ENCODE measurements around the gene ZNF575. TPM values are rescaled to one million over a fixed set of nuclear protein-coding genes. Genes with fewer than 3 reads are reported as not detected.

ZNF575 gene
- total and polyA plus RNA-seq, 2 donors (not counting 3 experiments of a cell fraction or from before 2014, with no cell fraction given), result 0.57 to 3.0 TPM

GRCh38 chr19:43544077-43544476 lies 11.1 kb downstream of the ZNF575 start:
- CTCF ChIA-PET, result interaction anchor here (0.8 to 1.9 kb wide), 3 partner anchors 11 to 266 kb away, joined by 3 to 12 read pairs (median 4); no protein-coding TSS in a partner anchor

More at GRCh38 chr19:43544077-43544476, 11.1 kb downstream of the ZNF575 start:
- no peaks in the 10 kb centered on the region for H3K4me1 ChIP-seq (ENCODE audit: control insufficient read depth, extremely low read depth, insufficient read depth, low read length)
- H3K9ac ChIP-seq (replicated peaks; ENCODE audit: extremely low read depth, insufficient read depth, low read length), result no peak overlapping the region
- no peak for TF ChIP-seq JUN (IDR thresholded peaks at IDR 0.05; ENCODE audit: borderline replicate concordance, insufficient read depth, insufficient read length, low read depth)
- TF ChIP-seq MYC (IDR thresholded peaks at IDR 0.05; ENCODE audit: low read depth, low read length), result no peak
- no peak for TF ChIP-seq EZH2 (IDR thresholded peaks at IDR 0.05; ENCODE audit: borderline replicate concordance, low read depth, low read length, severe bottlenecking)
- no peak for TF ChIP-seq GATA2 (IDR thresholded peaks at IDR 0.05; ENCODE audit: insufficient read depth, insufficient read length, low read depth, low read length)
- no peak for TF ChIP-seq POLR2A (IDR thresholded peaks at IDR 0.05; ENCODE audit: low read depth, low read length)
- no peak for TF ChIP-seq POLR2AphosphoS5 (IDR thresholded peaks at IDR 0.05; ENCODE audit: insufficient read depth, low read depth, low read length)
- TF ChIP-seq FOS (IDR thresholded peaks at IDR 0.05; ENCODE audit: borderline replicate concordance, insufficient read depth, low read length), result no peak
- TF ChIP-seq CTCF (IDR thresholded peaks at IDR 0.05; ENCODE audit: extremely low read depth in 1 of 2, insufficient read depth in 1 of 2, low read depth in 1 of 2, low read length in 2 of 2), result no peak
- TF ChIP-seq MAX (IDR thresholded peaks at IDR 0.05; ENCODE audit: insufficient read depth, insufficient read length), result no peak
- no peak overlapping the region for H2AFZ ChIP-seq (ENCODE audit: low read depth, low read length)
- POLR2A ChIA-PET, result no interaction called here
- no peaks in the 10 kb centered on the region for H3K9me1 ChIP-seq (replicated peaks; ENCODE audit: control insufficient read depth, extremely low read depth, insufficient read depth, low read length)
- dilution Hi-C loops (cut with MboI; ENCODE audit: extremely low pct_ligation_motif_present, low sequenced_read_pairs), result no loop called here
- DNase-seq (ENCODE audit: low read depth, low spot score), result no peak
- peaks cover 5 to 30% of the 10 kb centered on the region in 2 experiments for H3K36me3 ChIP-seq (ENCODE audit: control insufficient read depth in 2 of 2, extremely low read depth in 1 of 2, insufficient read depth in 2 of 2, low read length in 2 of 2)
- intact Hi-C loops (cut with micrococcal nuclease), result no loop called here
- no peaks in the 10 kb centered on the region for H3K79me2 ChIP-seq (ENCODE audit: control insufficient read depth, insufficient read depth, low read length)
- H3K9me3 ChIP-seq (replicated peaks; ENCODE audit: control insufficient read depth, insufficient read depth, low read length), result no peaks in the 10 kb centered on the region
- H3K4me3 ChIP-seq (replicated peaks in 1 of 3; ENCODE audit: insufficient read depth in 1 of 3, low read depth in 1 of 3, low read length in 3 of 3), result no peak overlapping the region
- H3K4me2 ChIP-seq (ENCODE audit: insufficient read depth, low read length), result no peak overlapping the region
- BruUV-seq (replicated peaks), result no TSS peak
- no peak for FAIRE-seq
- no peak overlapping the region for H3K27ac ChIP-seq (ENCODE audit: insufficient read depth, low read depth, low read length)
- H4K20me1 ChIP-seq (replicated peaks; ENCODE audit: control insufficient read depth, extremely low read depth, insufficient read depth, low read length), result no peaks in the 10 kb centered on the region
- H3K27me3 ChIP-seq (ENCODE audit: control insufficient read depth in 2 of 2, insufficient read depth in 2 of 2, low read length in 2 of 2), result no peaks in the 10 kb centered on the region

Measured in endothelial cell of umbilical vein (primary cell).